Measurements from ENCODE around the gene CMIP. TPM values are rescaled to one million over a fixed set of nuclear protein-coding genes. Genes with fewer than 3 reads are reported as not detected.

The CMIP gene
- polyA plus RNA-seq, 3 donors = 37.2 to 42.7 (median 38.1) TPM

GRCh38 chr16:81544700-81545271, 100.2 kb downstream of the CMIP start:
- DNase-seq (ENCODE audit: low read depth in 3 of 3, low spot score in 2 of 3) = no peak

GRCh38 chr16:81545470-81546250, 101.1 kb downstream of the CMIP start:
- no peak for DNase-seq (ENCODE audit: low read depth in 3 of 3, low spot score in 2 of 3)

DNA sequence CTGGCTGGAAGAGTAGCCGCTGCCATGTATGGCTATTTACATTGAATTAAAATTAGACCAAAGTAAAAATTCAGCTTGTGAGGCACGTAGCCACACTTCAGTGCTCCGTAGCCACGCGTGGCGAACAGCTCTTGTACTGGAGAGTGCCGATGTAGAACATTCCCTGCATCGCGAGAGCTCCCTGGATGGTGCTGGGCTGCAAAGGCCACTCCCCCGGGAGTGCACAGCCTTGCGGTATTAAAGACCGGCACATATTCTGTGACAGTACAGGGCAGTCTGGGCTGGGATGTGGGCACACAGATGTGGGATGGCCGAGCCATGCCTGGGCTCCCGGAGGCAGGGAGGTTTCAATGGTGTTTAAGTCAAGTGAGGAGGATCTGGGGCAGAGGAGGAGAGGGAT, 102.2 kb downstream of the CMIP start:
- peak in 1 of 3 donors; percentile 57 for DNase-seq (ENCODE audit: low read depth in 3 of 3, low spot score in 2 of 3)

- no peak for DNase-seq (ENCODE audit: low read depth in 3 of 3, low spot score in 2 of 3)
Measured at GRCh38 chr16:81547194-81547938, 102.8 kb downstream of the CMIP start.

- DNase-seq (ENCODE audit: low read depth in 3 of 3, low spot score in 2 of 3) = no peak
Measured at GRCh38 chr16:81547939-81548216, 103.3 kb downstream of the CMIP start.

GRCh38 chr16:81548551-81548875, 103.9 kb downstream of the CMIP start:
- no peak for DNase-seq (ENCODE audit: low read depth in 3 of 3, low spot score in 2 of 3)

DNA sequence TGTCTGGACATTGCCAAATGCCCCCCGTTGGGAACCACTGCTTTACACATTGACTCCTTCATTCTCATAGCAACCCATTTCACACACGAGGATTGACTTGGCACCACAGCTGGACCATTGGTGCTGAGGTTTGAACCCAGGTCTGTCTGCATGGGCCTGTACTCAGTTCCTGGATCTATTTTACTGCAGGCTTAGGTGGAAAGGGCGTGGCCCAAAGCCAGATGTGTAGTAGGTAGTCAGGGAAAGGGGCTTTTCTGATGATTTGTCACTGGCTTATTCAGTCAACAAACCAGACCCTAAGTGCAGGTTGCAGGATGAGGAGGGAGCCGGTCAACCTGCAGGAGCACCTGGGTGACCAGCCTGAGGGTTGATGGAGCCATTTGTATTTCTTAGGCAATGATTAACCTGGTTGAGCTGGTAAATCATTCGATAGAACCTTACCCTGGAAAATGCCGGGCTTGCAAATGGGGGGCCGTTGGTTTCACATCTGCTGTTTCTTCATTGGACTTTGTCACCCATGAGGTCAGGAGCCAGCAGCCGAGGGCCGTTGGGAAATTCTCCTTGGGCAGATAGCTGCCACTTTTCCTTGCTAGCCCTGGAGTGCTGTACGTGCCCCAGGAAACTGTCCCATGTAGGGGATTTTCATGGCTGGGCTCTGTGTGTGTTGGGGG, 104.4 kb downstream of the CMIP start:
- DNase-seq (ENCODE audit: low read depth in 3 of 3, low spot score in 2 of 3) = peak in 1 of 3 donors; percentile 57

GRCh38 chr16:81549547-81550431, 105.2 kb downstream of the CMIP start:
- no peak for DNase-seq (ENCODE audit: low read depth in 3 of 3, low spot score in 2 of 3)

- no peak for DNase-seq (ENCODE audit: low read depth in 3 of 3, low spot score in 2 of 3)
Measured at GRCh38 chr16:81550432-81550808, 105.8 kb downstream of the CMIP start.

- no peak for DNase-seq (ENCODE audit: low read depth in 3 of 3, low spot score in 2 of 3)
Measured at GRCh38 chr16:81551151-81551808, 106.7 kb downstream of the CMIP start.

DNA sequence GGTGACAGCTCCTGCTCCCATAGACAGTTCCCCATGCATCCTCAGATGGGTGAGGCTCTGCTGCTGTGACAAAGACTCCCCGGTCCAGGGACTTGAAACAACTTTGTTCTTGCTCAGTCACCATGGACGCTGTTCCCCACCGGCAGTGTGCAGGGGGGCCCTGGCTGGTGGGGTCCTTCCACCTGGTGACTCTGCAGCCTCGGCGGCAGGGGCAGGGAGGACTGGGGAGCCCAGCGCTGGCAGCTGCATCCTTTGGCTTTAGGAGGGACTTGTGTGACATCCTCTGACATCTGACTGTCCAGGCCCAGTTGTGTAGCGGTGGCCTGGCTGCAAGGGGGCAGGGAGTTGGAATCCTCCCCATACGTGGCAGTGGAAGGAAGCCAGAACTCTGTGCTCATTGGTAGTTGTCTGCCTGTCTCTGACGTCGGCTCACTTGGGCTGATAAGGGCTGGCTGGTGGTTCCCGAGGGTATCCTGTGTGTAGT, 107.3 kb downstream of the CMIP start:
- DNase-seq (ENCODE audit: low read depth in 3 of 3, low spot score in 2 of 3) = no peak

- DNase-seq (ENCODE audit: low read depth in 3 of 3, low spot score in 2 of 3) = no peak
Measured at GRCh38 chr16:81552743-81553079, 108.1 kb downstream of the CMIP start.

GRCh38 chr16:81553080-81553813, 108.6 kb downstream of the CMIP start:
- no peak for DNase-seq (ENCODE audit: low read depth in 3 of 3, low spot score in 2 of 3)

DNA sequence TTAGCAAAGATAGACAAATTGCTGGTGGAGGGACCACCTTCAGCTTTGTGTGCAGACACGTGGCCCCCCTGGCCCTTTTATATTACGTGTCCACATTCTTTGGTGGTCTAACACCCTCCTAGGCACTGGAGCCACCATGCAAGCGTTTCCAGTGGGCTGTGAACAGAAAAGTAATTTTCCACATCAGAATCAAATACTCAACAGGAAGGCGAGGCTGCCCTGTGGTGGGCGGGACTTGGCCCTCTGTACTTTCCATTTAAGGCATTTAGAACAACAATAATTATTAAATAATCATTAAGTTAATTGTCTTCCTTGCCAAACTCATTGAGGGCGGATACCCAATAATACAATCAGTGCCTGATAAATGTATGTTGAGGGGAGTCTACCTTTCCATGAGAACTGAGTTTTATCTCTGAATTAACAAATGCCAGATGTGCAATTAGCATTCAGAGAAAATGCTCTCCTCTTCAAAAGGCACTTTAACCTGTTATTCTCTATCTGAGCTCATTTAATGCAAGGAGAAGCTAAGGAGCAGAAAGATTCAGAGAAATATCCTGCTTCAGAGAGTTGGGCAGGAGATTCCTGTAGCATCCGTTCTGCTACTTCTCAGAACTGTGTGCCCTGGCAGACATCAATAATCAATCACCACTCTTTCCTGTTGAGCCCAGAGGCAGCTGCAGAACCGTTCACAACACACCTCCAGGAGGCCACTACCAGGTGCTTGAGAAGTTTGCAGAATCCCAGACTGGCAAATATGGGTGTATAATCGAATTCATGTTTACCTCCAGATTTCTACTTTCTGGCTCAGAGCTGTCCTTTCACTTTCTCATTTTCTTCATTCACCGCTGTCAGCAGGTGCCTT, 109.4 kb downstream of the CMIP start:
- DNase-seq (ENCODE audit: low read depth in 3 of 3, low spot score in 2 of 3) = no peak

DNA sequence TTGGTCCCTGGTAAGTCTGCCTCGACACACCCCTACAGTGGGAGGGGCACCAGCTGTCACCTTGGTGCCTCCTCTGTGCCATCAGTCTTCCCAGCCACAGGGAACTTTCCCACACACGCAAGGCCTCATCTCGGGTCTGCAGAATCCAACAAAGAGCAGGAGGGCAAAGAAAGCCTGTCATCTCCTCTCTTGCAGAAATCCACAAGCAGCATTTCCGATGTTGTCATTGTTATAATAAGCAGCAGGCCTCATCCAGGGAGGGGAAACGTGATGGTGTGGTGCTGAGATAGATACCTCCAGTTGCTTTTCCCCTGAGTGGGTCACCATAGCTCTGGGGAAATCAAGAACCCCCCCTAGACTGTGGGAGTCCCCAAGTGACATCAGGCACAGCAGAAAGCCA, 110.4 kb downstream of the CMIP start:
- no peak for DNase-seq (ENCODE audit: low read depth in 3 of 3, low spot score in 2 of 3)

- no peak for DNase-seq (ENCODE audit: low read depth in 3 of 3, low spot score in 2 of 3)
Measured at GRCh38 chr16:81555660-81556059, 111.1 kb downstream of the CMIP start.

DNA sequence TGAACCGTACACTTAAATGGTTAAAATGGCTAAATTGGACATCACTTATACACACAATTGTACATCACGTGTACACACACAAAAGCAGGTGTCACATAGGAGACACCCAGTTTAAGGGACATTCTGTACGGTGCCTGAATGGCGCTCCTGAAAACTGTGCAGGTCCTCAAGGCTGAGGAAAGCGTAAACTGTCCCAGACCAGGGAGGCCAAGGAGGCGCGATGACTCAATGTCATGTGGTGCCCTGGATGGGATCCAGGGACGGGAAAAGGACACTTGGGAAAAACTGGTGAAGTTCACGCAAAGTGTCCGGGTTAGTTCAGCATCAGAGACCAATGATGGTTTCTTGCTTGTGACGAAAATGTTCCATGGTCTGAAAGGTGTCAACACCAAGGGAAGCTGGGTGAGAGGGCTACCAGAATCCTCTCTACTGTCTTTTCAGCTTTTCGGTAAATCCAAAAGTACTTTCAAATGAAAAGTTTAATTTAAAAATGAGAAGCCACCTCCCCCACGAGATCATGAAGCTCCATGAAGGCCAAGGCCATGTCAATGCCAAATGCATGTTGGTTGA, 112.2 kb downstream of the CMIP start:
- no peak for DNase-seq (ENCODE audit: low read depth in 3 of 3, low spot score in 2 of 3)

GRCh38 chr16:81558077-81558443, 113.5 kb downstream of the CMIP start:
- DNase-seq (ENCODE audit: low read depth in 3 of 3, low spot score in 2 of 3) = no peak

Data from right renal cortex interstitium (tissue), 3 donors.